ENCODE measurements around the gene ACVR1B.

- TF ChIP-seq, protein P1, sequence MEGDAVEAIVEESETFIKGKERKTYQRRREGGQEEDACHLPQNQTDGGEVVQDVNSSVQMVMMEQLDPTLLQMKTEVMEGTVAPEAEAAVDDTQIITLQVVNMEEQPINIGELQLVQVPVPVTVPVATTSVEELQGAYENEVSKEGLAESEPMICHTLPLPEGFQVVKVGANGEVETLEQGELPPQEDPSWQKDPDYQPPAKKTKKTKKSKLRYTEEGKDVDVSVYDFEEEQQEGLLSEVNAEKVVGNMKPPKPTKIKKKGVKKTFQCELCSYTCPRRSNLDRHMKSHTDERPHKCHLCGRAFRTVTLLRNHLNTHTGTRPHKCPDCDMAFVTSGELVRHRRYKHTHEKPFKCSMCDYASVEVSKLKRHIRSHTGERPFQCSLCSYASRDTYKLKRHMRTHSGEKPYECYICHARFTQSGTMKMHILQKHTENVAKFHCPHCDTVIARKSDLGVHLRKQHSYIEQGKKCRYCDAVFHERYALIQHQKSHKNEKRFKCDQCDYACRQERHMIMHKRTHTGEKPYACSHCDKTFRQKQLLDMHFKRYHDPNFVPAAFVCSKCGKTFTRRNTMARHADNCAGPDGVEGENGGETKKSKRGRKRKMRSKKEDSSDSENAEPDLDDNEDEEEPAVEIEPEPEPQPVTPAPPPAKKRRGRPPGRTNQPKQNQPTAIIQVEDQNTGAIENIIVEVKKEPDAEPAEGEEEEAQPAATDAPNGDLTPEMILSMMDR (IDR thresholded peaks at IDR 0.05), result no peak
- TF ChIP-seq POLR2A (IDR thresholded peaks at IDR 0.05), result no peak
These were observed 10.4 kb upstream of the ACVR1B start for GRCh38 chr12:51941011-51941581.

All from heart left ventricle (tissue), 13 donors.